ENCODE results near the gene JMJD7. TPM values are rescaled to one million over a fixed set of nuclear protein-coding genes. Genes with fewer than 3 reads are reported as not detected.

JMJD7 gene
- total and polyA plus RNA-seq, 9 of the 15 experiments (the other 6 are each of a cell fraction or from before 2014, with no cell fraction given): 1.2 to 13.9 (median 6.1) TPM

DNA sequence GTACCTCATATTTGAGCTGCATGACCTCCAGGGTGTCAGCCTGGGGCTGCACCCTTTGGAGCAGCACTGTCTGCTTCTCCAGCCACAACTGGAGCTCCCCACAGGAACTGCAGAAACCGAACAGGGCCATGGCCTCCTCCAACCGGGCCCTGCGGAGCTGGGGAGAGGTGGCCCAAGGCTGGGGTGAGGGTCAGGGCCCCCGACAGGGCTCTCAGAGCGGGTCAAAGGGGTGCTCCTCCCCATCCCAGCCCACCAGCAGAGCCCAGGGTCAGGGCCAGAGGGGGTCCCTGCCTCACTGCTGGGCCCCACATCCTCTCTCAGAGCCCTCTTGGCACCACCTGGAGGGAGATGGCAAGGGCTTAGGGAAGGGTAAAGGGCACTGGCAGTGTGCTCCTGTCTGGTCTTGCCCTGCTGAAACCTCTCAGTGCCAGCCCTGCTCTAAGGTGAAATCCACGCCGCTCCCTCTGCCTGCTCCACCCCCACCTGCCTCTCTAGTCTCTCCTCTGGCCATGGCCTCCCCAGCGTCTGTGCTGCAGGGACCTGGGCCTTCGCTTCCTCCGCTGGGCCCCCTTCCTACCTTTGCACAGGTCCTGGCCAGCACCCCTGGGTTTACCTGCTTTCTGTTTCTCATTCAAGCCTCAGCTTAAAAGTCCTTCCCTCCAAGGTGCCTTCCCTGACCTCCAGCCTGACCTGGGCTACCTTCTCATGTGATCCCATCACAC is 52.4 kb downstream of the JMJD7 start:
- no peak overlapping the region for H3K9ac ChIP-seq (ENCODE audit: insufficient read depth in 1 of 2, low read depth in 2 of 2, low read length in 2 of 2)
- H3K9me1 ChIP-seq (ENCODE audit: control insufficient read depth, insufficient read depth, low read length): no peaks in the 10 kb centered on the region
- in situ Hi-C loops (cut with MboI) (no loop called here), intact Hi-C loops (cut with micrococcal nuclease) (no loop called here)
- no TSS peak for BruUV-seq (replicated peaks)
- no peak overlapping the region for H3K4me2 ChIP-seq (ENCODE audit: insufficient read depth, low read length)
- no peaks in the 10 kb centered on the region for H3K9me3 ChIP-seq (replicated peaks; ENCODE audit: control insufficient read depth, insufficient read depth, low read depth, low read length)
- ATAC-seq (no peak), DNase-seq (ENCODE audit: extremely low read depth in 1 of 4, low spot score in 3 of 4) (no peak), FAIRE-seq (no peak)
- H4K20me1 ChIP-seq (replicated peaks; ENCODE audit: control insufficient read depth, insufficient read depth, low read length): peaks cover 13% of the 10 kb centered on the region; the same call in 1 of the 2 replicates
- H2AFZ ChIP-seq (ENCODE audit: low read depth, low read length): no peak overlapping the region
- H3K27ac ChIP-seq (ENCODE audit: extremely low read depth, low read depth, low read length): no peak overlapping the region
- 10% methylated on average over 7 of the region's 10 CpGs for WGBS (ENCODE audit: insufficient coverage, low coverage, missing lambda C conversion rate)
- H3K27me3 ChIP-seq (ENCODE audit: control insufficient read depth in 2 of 2, insufficient read depth in 2 of 2, low read length in 2 of 2): peaks cover 28 to 78% of the 10 kb centered on the region in 2 experiments; a peak in 4 of 5 replicates
- CTCF ChIA-PET (ENCODE audit: low intra/inter-chr PET ratio): no interaction called here
- no peaks in the 10 kb centered on the region for H3K36me3 ChIP-seq (ENCODE audit: control insufficient read depth, insufficient read depth, low read length)
- peaks cover 2 to 37% of the 10 kb centered on the region in 2 experiments; a peak in 3 of 5 replicates for H3K4me1 ChIP-seq (replicated peaks in 1 of 2; ENCODE audit: control insufficient read depth in 2 of 2, insufficient read depth in 2 of 2, low read length in 2 of 2)
- no peak overlapping the region for H3K4me3 ChIP-seq
- H3K79me2 ChIP-seq (ENCODE audit: control insufficient read depth, insufficient read depth, low read length): no peaks in the 10 kb centered on the region
- POLR2A ChIA-PET: interaction anchor here (0.7 kb wide), 1 partner anchor 10 kb away, joined by 3 read pairs; no protein-coding TSS in a partner anchor
- TF ChIP-seq ZNF592 (IDR thresholded peaks at IDR 0.05): no peak
- TF ChIP-seq, protein P1, sequence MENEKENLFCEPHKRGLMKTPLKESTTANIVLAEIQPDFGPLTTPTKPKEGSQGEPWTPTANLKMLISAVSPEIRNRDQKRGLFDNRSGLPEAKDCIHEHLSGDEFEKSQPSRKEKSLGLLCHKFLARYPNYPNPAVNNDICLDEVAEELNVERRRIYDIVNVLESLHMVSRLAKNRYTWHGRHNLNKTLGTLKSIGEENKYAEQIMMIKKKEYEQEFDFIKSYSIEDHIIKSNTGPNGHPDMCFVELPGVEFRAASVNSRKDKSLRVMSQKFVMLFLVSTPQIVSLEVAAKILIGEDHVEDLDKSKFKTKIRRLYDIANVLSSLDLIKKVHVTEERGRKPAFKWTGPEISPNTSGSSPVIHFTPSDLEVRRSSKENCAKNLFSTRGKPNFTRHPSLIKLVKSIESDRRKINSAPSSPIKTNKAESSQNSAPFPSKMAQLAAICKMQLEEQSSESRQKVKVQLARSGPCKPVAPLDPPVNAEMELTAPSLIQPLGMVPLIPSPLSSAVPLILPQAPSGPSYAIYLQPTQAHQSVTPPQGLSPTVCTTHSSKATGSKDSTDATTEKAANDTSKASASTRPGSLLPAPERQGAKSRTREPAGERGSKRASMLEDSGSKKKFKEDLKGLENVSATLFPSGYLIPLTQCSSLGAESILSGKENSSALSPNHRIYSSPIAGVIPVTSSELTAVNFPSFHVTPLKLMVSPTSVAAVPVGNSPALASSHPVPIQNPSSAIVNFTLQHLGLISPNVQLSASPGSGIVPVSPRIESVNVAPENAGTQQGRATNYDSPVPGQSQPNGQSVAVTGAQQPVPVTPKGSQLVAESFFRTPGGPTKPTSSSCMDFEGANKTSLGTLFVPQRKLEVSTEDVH (IDR thresholded peaks at IDR 0.05; ENCODE audit: low read depth, partially characterized antibody): no peak
- no peak for TF ChIP-seq TARDBP (IDR thresholded peaks at IDR 0.05)
- TF ChIP-seq DPF2 (IDR thresholded peaks at IDR 0.05): no peak
- TF ChIP-seq GATA2 (CRISPR knock-in tag; IDR thresholded peaks at IDR 0.05): no peak
- no peak for TF ChIP-seq ZNF551 (CRISPR knock-in tag; IDR thresholded peaks at IDR 0.05)
- TF ChIP-seq, protein P2, sequence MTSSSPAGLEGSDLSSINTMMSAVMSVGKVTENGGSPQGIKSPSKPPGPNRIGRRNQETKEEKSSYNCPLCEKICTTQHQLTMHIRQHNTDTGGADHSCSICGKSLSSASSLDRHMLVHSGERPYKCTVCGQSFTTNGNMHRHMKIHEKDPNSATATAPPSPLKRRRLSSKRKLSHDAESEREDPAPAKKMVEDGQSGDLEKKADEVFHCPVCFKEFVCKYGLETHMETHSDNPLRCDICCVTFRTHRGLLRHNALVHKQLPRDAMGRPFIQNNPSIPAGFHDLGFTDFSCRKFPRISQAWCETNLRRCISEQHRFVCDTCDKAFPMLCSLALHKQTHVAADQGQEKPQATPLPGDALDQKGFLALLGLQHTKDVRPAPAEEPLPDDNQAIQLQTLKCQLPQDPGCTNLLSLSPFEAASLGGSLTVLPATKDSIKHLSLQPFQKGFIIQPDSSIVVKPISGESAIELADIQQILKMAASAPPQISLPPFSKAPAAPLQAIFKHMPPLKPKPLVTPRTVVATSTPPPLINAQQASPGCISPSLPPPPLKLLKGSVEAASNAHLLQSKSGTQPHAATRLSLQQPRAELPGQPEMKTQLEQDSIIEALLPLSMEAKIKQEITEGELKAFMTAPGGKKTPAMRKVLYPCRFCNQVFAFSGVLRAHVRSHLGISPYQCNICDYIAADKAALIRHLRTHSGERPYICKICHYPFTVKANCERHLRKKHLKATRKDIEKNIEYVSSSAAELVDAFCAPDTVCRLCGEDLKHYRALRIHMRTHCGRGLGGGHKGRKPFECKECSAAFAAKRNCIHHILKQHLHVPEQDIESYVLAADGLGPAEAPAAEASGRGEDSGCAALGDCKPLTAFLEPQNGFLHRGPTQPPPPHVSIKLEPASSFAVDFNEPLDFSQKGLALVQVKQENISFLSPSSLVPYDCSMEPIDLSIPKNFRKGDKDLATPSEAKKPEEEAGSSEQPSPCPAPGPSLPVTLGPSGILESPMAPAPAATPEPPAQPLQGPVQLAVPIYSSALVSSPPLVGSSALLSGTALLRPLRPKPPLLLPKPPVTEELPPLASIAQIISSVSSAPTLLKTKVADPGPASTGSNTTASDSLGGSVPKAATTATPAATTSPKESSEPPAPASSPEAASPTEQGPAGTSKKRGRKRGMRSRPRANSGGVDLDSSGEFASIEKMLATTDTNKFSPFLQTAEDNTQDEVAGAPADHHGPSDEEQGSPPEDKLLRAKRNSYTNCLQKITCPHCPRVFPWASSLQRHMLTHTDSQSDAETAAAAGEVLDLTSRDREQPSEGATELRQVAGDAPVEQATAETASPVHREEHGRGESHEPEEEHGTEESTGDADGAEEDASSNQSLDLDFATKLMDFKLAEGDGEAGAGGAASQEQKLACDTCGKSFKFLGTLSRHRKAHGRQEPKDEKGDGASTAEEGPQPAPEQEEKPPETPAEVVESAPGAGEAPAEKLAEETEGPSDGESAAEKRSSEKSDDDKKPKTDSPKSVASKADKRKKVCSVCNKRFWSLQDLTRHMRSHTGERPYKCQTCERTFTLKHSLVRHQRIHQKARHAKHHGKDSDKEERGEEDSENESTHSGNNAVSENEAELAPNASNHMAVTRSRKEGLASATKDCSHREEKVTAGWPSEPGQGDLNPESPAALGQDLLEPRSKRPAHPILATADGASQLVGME (CRISPR knock-in tag; IDR thresholded peaks at IDR 0.05): no peak
- no peak for TF ChIP-seq ZNF274 (IDR thresholded peaks at IDR 0.05; ENCODE audit: borderline replicate concordance, low read depth, low read length)
